GM13976 (cell line): ENCODE results near the gene DCLK3.

Source experiments
- DNase-seq: peaks from one replicate; pipeline ENCODE4 v3.0.0; 2012; ENCODE audit warnings: low spot score
- in situ Hi-C: fragments of 300-500 bp; cut with MboI; formaldehyde crosslinking; loops from one replicate; pipeline ENCODE4 v1.12.0; 2022; ENCODE audit warnings: low sequenced_read_pairs, mixed read lengths, inconsistent platforms; ENCODE audit not compliant: unreplicated experiment
- TF ChIP-seq, protein P1 (sequence below): IDR thresholded peaks from 2 replicates; pipeline ENCODE4 v1.5.1; 2012; ENCODE audit warnings: borderline replicate concordance, mild to moderate bottlenecking; ENCODE audit not compliant: insufficient read depth; ENCODE audit errors: extremely low read depth, missing control alignments, control extremely low read depth

DCLK3 gene

DNA sequence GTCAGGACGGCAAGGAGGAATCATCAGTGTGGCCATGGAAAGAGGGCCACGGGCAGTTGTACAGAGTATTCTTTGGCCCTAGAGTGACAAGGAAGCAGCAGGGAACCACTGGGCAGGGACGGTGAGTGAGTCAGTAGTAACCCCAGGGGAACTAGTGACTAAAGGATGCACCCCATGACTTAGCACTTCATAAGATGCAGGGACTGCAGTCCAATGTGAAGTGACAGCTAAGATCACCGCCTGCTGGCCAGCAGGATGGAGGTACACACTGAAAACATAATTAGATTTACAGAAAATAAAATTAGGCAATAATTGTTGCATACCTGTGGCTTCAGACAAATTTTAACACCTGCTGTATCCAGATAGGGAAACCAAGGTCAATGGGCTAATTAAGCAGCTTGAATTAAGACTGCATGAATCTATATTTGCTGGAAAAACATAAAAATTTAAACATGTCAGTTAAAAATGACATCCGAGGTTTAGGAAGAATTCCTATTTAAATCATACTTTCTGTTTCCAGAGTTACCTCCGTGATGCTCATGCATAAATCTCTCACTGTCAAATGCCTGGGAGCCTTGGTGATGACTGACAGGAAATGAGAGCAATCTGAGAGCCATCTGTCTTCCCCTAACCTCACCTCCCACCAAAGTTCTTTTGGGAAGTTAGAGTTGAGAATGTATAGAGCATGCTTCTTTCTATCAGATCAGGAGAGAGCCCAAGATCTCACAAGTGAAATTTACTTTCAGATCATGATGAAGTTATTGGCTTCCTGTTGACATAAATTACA lies 56.5 kb downstream of the DCLK3 start:
- TF ChIP-seq, protein P1, sequence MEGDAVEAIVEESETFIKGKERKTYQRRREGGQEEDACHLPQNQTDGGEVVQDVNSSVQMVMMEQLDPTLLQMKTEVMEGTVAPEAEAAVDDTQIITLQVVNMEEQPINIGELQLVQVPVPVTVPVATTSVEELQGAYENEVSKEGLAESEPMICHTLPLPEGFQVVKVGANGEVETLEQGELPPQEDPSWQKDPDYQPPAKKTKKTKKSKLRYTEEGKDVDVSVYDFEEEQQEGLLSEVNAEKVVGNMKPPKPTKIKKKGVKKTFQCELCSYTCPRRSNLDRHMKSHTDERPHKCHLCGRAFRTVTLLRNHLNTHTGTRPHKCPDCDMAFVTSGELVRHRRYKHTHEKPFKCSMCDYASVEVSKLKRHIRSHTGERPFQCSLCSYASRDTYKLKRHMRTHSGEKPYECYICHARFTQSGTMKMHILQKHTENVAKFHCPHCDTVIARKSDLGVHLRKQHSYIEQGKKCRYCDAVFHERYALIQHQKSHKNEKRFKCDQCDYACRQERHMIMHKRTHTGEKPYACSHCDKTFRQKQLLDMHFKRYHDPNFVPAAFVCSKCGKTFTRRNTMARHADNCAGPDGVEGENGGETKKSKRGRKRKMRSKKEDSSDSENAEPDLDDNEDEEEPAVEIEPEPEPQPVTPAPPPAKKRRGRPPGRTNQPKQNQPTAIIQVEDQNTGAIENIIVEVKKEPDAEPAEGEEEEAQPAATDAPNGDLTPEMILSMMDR, result no peak
- DNase-seq, result no peak
- in situ Hi-C loops, result loop anchor here (25.0 kb wide), 1 partner anchor 746 kb away; no protein-coding TSS in a partner anchor

DNA sequence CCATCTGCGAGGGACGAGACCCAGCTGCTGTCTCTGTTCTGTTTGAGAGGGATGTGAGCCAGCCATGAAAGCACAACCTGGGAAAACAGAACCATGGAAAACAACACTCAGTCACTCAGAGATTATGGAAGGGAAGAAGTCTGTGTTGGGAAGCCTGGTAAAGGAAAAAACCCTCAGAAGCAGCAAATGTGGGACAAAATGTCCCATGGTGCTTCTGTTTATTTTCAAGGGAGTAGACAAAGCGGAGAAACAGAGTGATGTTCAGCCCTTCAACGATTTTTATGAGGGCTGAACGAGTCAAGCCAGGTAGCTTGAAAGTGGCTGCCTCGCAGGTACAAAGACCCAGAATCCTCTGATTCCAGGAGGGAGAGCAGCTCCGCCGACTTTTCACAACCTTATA lies 59.3 kb downstream of the DCLK3 start:
- in situ Hi-C loops, result loop anchor here (25.0 kb wide), 1 partner anchor 743 kb away; no protein-coding TSS in a partner anchor
- TF ChIP-seq, protein P1, result no peak
- no peak for DNase-seq

DNA sequence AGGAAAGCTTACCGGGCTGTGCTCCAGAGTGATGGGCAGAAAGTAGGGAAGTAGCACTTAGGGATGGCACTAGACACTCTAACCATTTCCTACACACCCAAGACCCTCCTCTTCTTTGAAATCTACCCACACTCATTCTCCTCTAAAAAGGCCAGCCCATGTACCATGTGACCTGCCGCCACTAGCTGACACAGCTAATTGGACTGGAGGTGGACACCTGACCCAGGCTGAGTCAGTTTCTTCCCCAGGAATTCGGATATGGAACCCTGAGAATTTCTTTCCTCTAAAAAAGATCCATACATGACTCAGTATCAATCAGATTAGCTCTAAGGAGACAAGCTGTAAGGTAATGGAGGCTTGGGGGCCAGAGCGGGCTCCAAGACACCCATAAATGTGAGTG lies 60.1 kb downstream of the DCLK3 start:
- DNase-seq, result no peak
- TF ChIP-seq, protein P1, result no peak
- in situ Hi-C loops, result loop anchor here (25.0 kb wide), 1 partner anchor 742 kb away; no protein-coding TSS in a partner anchor

DNA sequence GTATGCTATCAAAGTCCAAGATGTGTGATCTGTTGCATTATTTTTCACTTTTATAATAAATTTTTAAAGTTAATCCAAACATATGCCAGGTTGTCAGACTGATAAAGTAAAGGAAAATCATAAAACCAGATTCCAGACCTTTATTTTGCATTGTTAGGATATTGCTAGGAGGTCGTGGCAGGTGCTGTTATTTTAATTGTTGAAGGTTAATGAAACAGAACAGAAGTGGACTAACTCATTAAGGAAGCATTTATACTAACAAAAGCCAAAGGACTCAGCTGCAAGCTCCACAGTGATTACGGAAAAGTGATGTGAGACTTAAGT lies 63.1 kb downstream of the DCLK3 start:
- in situ Hi-C loops, result loop anchor here (25.0 kb wide), 1 partner anchor 739 kb away; no protein-coding TSS in a partner anchor
- DNase-seq, result no peak

DNA sequence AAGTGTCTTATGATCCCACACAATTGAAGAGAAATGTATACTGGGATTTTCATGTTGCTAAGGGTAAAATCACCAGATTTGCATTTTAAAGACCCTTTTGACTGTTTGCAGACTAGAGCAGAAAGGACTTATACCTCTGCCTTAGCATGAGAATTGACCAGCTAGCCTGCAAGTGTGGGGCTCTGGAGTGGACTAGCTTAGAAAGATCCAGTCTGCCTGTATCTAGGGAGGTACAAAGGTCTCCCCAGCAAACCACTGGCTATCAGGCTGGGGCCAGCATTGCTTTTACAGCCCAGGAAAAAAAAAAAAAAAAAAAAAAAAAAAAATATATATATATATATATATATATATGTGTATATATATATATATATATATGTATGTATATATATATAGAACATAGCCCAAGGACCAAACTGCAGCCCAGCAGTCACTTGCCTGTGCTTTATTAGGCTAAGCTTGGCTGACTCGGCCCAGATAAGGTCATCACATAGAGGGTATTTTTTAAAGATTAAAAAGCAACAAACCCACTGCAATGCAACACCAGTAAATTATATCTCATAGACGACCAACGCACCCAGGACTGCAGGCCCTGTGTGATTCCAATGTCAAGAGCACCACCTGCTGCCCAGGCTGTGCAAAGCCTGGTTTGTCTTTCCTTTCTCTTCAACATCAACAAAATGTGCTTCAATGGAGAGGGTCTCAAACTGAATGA lies 63.7 kb downstream of the DCLK3 start:
- TF ChIP-seq, protein P1, result peak; percentile 67
- in situ Hi-C loops, result loop anchor here (25.0 kb wide), 1 partner anchor 738 kb away; no protein-coding TSS in a partner anchor
- DNase-seq, result peak; percentile 60

More for the DNA sequence above, 63.1 kb downstream of the DCLK3 start:
- TF ChIP-seq, protein P1, result no peak

DNA sequence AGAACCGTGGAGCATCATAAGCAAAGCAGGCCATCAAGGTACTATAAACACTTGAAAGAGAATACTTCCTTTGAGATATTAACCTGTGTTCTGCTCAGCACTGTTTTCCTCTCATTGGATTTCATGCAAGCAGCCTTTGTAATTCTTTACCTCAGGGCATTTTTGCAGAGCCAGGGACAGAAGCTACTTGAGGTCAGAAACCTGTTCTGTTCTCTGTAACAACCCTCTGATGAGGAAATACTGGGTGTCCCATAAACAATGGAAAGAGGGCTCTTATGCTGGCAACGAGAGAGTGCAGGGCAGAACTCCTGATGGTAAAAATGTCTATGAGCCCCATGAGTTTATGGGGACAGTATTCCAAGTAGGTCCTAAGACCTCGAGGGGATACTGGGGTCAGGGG lies 66.0 kb downstream of the DCLK3 start:
- no peak for DNase-seq
- TF ChIP-seq, protein P1, result no peak
- in situ Hi-C loops, result no loop called here
